Keratinocyte (primary cell): Measurements from ENCODE around the gene LRFN3. TPM values are rescaled to one million over a fixed set of nuclear protein-coding genes. Genes with fewer than 3 reads are reported as not detected.
A peak's percentile ranks its signal among the peaks of the same experiment; 100 is the strongest.

ENCODE experiments used
- DNase-seq: peaks from one replicate; pipeline ENCODE4 v3.0.0-alpha.2; 2011; ENCODE audit warnings: low read depth, missing footprints, low spot score
- FAIRE-seq: peaks from 2 replicates; lab custom pipeline; 2011; peaks lifted over from hg19 to GRCh38; lab: Jason Lieb, UNC
- H2AFZ ChIP-seq: 2 replicates; pipeline ENCODE4 v1.6.0; 2012; ENCODE audit warnings: low read length, control low read depth, inconsistent platforms; ENCODE audit not compliant: control insufficient read depth
- H3K27ac ChIP-seq: 2 replicates; pipeline ENCODE4 v1.5.1; 2011; ENCODE audit warnings: low read length; ENCODE audit not compliant: control insufficient read depth, insufficient read depth
- H3K27me3 ChIP-seq: 3 replicates; pipeline ENCODE4 v1.6.0; 2011; ENCODE audit warnings: low read length; ENCODE audit not compliant: control insufficient read depth, insufficient read depth; ENCODE audit errors: extremely low read depth
- H3K36me3 ChIP-seq, 2 experiments: 2 replicates in 1 of 2; 3 replicates in 1 of 2; pipeline ENCODE4 v1.5.1; 2011; ENCODE audit warnings: low read length in 2 of 2, mild to moderate bottlenecking in 1 of 2; ENCODE audit not compliant: control insufficient read depth in 2 of 2, insufficient read depth in 2 of 2; ENCODE audit errors: extremely low read depth in 1 of 2
- H3K4me1 ChIP-seq: 3 replicates; pipeline ENCODE4 v1.5.1; 2011; ENCODE audit warnings: low read length; ENCODE audit not compliant: control insufficient read depth, insufficient read depth; ENCODE audit errors: extremely low read depth
- H3K4me2 ChIP-seq: 3 replicates; pipeline ENCODE4 v1.6.0; 2011; ENCODE audit warnings: low read depth, low read length; ENCODE audit not compliant: control insufficient read depth, insufficient read depth; ENCODE audit errors: extremely low read depth
- H3K4me3 ChIP-seq, 3 experiments: fragments of 200-600 bp in 1 of 3; sonication (generic) in 1 of 3; 2 replicates in 2 of 3; 3 replicates in 1 of 3; pipeline ENCODE4 v1.5.1; 2011 to 2016; ENCODE audit warnings: low read length in 3 of 3, mild to moderate bottlenecking in 3 of 3, control low read depth in 2 of 3, inconsistent platforms in 1 of 3, low read depth in 1 of 3, mixed read lengths in 1 of 3, mixed run types in 1 of 3, moderate library complexity in 1 of 3; ENCODE audit not compliant: control insufficient read depth in 2 of 3, insufficient read depth in 2 of 3; ENCODE audit errors: extremely low read depth in 1 of 3
- H3K79me2 ChIP-seq: 2 replicates; pipeline ENCODE4 v1.6.0; 2012; ENCODE audit warnings: low read length; ENCODE audit not compliant: control insufficient read depth, insufficient read depth
- H3K9ac ChIP-seq: 3 replicates; pipeline ENCODE4 v1.6.0; 2011; ENCODE audit warnings: low read length; ENCODE audit not compliant: control insufficient read depth, insufficient read depth; ENCODE audit errors: extremely low read depth
- H3K9me1 ChIP-seq: 3 replicates; pipeline ENCODE4 v1.6.0; 2011; ENCODE audit warnings: low read length; ENCODE audit not compliant: control insufficient read depth, insufficient read depth; ENCODE audit errors: extremely low read depth
- H3K9me3 ChIP-seq: 2 replicates; pipeline ENCODE4 v1.5.1; 2012; ENCODE audit warnings: low read depth, low read length; ENCODE audit not compliant: control insufficient read depth
- H4K20me1 ChIP-seq: 3 replicates; pipeline ENCODE4 v1.6.0; 2011; ENCODE audit warnings: low read length; ENCODE audit not compliant: control insufficient read depth, insufficient read depth; ENCODE audit errors: extremely low read depth
- EZH2 ChIP-seq: IDR thresholded peaks from one replicate; pipeline ENCODE4 v1.6.1; 2012; ENCODE audit warnings: inconsistent platforms, mild to moderate bottlenecking, low read length, moderate library complexity
- dilution Hi-C: fragments of 300-500 bp; cut with MboI; formaldehyde crosslinking; loops from one replicate; pipeline ENCODE4 v1.7.0; 2020; ENCODE audit warnings: low sequenced_read_pairs; ENCODE audit not compliant: extremely low pct_ligation_motif_present
- polyA plus RNA-seq, 5 experiments: library from polyadenylated mRNA; depleted of rRNA in 3 of 5; stranded (reverse) in 3 of 5; stranded (forward) in 1 of 5; unstranded in 1 of 5; fragments of >200 nt; gene quantifications; 1 replicate in 1 of 5; 2 replicates in 3 of 5; 3 replicates in 1 of 5; pipeline versions ENCODE4 v1.2.1 to v1.2.3, GENCODE V29; 2011 to 2012; ENCODE audit warnings: missing spikeins in 2 of 5, low read depth in 1 of 5, low replicate concordance in 1 of 5
- TF ChIP-seq, protein P1 (sequence below), 3 experiments: IDR thresholded peaks in 1 of 3; conservative IDR thresholded peaks in 1 of 3; optimal IDR thresholded peaks in 1 of 3; 2 replicates in 2 of 3; 3 replicates in 1 of 3; pipeline versions ENCODE3 to v1.5.1; 2011; ENCODE audit warnings: low read length in 3 of 3, mild to moderate bottlenecking in 3 of 3, moderate library complexity in 2 of 3, control low read depth in 1 of 3, inconsistent platforms in 1 of 3; ENCODE audit not compliant: insufficient read depth in 2 of 3; ENCODE audit errors: extremely low read depth in 1 of 3

Gene LRFN3
- polyA plus RNA-seq, 1 donor (not counting 4 experiments of a cell fraction or from before 2014, with no cell fraction given) = 0.73 TPM

DNA sequence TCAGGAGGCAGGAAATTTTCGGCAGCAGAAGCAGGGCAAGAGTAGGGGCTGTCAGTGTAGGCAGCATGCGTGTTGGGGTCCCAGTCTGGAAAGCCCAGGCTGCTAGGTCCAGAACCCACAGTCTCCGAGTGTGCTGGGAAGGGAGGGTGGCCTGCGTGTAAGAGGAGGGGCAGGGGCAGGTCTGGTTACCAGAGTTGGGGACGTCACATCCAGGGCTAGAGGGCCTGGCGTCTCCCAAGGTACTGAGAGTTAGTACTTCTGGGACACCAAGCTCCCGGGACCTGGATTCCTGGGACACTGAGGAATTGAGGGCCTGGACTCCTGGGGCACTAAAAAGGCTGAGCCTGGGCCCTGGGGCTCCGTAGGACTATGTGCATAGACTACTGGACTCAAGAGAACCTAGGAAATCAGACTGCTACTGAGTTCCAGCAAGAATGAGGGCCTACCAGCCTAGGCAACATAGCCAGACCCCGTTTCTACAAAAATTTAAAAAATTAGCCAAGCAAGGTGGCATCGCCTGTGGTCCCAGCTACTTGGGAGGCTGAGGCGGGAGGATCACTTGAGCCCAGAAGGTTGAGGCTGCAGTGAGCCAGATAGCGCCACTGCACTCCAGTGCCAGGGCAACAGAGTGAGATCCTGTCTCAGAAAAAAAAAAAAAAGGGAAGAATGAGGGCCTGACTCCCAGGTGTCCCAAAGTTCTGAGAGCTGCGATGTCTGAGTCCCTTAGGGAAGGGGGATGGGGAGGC, 38.3 kb upstream of the LRFN3 start:
- Histone ChIP-seq H3K9ac (peak overlapping the region; percentile 90), H3K36me3 (peaks cover 7 to 24% of the 10 kb centered on the region in 2 experiments), H3K4me1 (peaks cover 22% of the 10 kb centered on the region), H3K9me3 (no peaks in the 10 kb centered on the region), H2AFZ (no peak overlapping the region), H3K4me2 (peak overlapping the region; percentile 86), H3K27me3 (no peaks in the 10 kb centered on the region), H3K9me1 (no peaks in the 10 kb centered on the region), H3K79me2 (peaks cover 19% of the 10 kb centered on the region), H3K4me3 (peak overlapping the region; percentile 63 to 94 (median 87)), H4K20me1 (no peaks in the 10 kb centered on the region), H3K27ac (peak overlapping the region; percentile 85)
- no peak for FAIRE-seq
- dilution Hi-C loops = no loop called here
- no peak for DNase-seq
- TF ChIP-seq, protein P1, sequence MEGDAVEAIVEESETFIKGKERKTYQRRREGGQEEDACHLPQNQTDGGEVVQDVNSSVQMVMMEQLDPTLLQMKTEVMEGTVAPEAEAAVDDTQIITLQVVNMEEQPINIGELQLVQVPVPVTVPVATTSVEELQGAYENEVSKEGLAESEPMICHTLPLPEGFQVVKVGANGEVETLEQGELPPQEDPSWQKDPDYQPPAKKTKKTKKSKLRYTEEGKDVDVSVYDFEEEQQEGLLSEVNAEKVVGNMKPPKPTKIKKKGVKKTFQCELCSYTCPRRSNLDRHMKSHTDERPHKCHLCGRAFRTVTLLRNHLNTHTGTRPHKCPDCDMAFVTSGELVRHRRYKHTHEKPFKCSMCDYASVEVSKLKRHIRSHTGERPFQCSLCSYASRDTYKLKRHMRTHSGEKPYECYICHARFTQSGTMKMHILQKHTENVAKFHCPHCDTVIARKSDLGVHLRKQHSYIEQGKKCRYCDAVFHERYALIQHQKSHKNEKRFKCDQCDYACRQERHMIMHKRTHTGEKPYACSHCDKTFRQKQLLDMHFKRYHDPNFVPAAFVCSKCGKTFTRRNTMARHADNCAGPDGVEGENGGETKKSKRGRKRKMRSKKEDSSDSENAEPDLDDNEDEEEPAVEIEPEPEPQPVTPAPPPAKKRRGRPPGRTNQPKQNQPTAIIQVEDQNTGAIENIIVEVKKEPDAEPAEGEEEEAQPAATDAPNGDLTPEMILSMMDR (optimal IDR thresholded peaks at IDR 0.05 in 1 of 3, IDR thresholded peaks at IDR 0.05 in 1 of 3, conservative IDR thresholded peaks at IDR 0.05 in 1 of 3; ENCODE audit: extremely low read depth in 1 of 3, insufficient read depth in 2 of 3, low read length in 3 of 3) = no peak
- TF ChIP-seq EZH2 = no peak

DNA sequence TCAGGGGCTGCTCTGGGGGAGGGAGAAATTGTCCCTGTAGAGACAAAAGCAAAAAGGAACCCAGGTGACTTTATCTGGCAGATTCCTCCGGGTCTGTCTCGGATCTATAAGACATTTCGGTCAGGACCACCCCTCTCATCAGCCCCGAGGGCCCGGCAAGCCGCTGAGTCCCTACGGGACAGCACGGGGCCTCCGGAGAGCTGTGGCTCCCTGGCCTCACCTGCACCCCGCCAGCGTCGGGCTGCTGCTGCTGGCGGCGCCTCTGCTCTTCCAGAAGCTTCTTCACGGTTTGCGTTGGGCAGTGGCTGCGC, 37.7 kb upstream of the LRFN3 start:
- Histone ChIP-seq H3K79me2 (peaks cover 19% of the 10 kb centered on the region), H3K4me1 (peaks cover 27% of the 10 kb centered on the region), H2AFZ (peak overlapping the region; percentile 59), H3K9me1 (no peaks in the 10 kb centered on the region), H3K4me3 (peak overlapping the region; percentile 63 to 94 (median 87)), H3K27ac (peak overlapping the region; percentile 85), H3K4me2 (peak overlapping the region; percentile 86), H3K27me3 (no peaks in the 10 kb centered on the region), H3K9me3 (no peaks in the 10 kb centered on the region), H4K20me1 (no peaks in the 10 kb centered on the region), H3K9ac (peak overlapping the region; percentile 90), H3K36me3 (peaks cover 7 to 20% of the 10 kb centered on the region in 2 experiments)
- DNase-seq (no peak), FAIRE-seq (no peak)
- TF ChIP-seq, protein P1 (optimal IDR thresholded peaks at IDR 0.05 in 1 of 3, IDR thresholded peaks at IDR 0.05 in 1 of 3, conservative IDR thresholded peaks at IDR 0.05 in 1 of 3; ENCODE audit: extremely low read depth in 1 of 3, insufficient read depth in 2 of 3, low read length in 3 of 3) = no peak
- no peak for TF ChIP-seq EZH2
- dilution Hi-C loops = no loop called here
